ENCODE results near the gene DNAH14. TPM values are rescaled to one million over a fixed set of nuclear protein-coding genes. Genes with fewer than 3 reads are reported as not detected.

The DNAH14 gene
- total and polyA plus RNA-seq, 2 donors (not counting 3 experiments of a cell fraction or from before 2014, with no cell fraction given) = 1.5 to 7.1 TPM

DNA sequence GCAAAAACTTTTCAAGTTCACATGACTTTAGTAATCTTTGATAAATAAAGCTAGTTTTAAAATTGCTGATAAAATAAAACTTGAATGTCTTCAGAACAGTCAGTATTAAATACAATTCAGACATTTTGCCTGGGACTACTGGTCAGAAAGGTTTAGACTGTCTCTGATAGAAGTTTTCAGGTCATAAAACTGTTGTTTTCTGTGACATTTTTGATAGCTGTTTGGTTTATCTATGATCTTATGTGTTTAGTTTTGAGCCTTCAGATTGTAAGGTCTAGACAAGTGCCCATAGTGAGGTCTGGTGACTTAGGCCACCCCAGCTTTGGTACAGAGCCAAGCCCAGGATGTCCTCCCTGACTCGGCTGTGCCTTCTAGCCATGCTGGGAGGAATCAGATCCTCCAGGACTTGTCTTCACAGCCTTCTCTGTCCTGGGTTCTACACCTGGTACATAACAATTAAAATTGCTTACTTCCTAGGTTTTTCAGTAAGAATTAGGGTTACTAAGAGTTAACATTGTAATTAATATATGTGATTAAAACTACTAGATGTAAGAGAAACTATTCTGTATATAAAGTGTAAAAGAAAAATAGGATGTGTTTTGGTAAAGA, 15.1 kb upstream of the DNAH14 start:
- no peak overlapping the region for H3K9ac ChIP-seq (replicated peaks; ENCODE audit: extremely low read depth, insufficient read depth, low read length)
- ChIA-PET CTCF (interaction anchor here (1.4 to 2.5 kb wide), 2 partner anchors 8 to 63 kb away, joined by 4 to 17 read pairs; no protein-coding TSS in a partner anchor), POLR2A (no interaction called here)
- TF ChIP-seq POLR2AphosphoS5 (IDR thresholded peaks at IDR 0.05; ENCODE audit: insufficient read depth, low read depth, low read length) = no peak
- no peak for TF ChIP-seq MYC (IDR thresholded peaks at IDR 0.05; ENCODE audit: low read depth, low read length)
- TF ChIP-seq EZH2 (IDR thresholded peaks at IDR 0.05; ENCODE audit: borderline replicate concordance, low read depth, low read length, severe bottlenecking) = no peak
- TF ChIP-seq FOS (IDR thresholded peaks at IDR 0.05; ENCODE audit: borderline replicate concordance, insufficient read depth, low read length) = no peak
- no peak for TF ChIP-seq POLR2A (IDR thresholded peaks at IDR 0.05; ENCODE audit: low read depth, low read length)
- DNase-seq (ENCODE audit: low read depth, low spot score) (no peak), FAIRE-seq (no peak)
- no peaks in the 10 kb centered on the region for H3K27me3 ChIP-seq (ENCODE audit: control insufficient read depth in 2 of 2, insufficient read depth in 2 of 2, low read length in 2 of 2)
- H3K36me3 ChIP-seq (ENCODE audit: control insufficient read depth in 2 of 2, extremely low read depth in 1 of 2, insufficient read depth in 2 of 2, low read length in 2 of 2) = no peaks in the 10 kb centered on the region
- no peaks in the 10 kb centered on the region for H4K20me1 ChIP-seq (replicated peaks; ENCODE audit: control insufficient read depth, extremely low read depth, insufficient read depth, low read length)
- no peaks in the 10 kb centered on the region for H3K9me3 ChIP-seq (replicated peaks; ENCODE audit: control insufficient read depth, insufficient read depth, low read length)
- no peak overlapping the region for H3K4me2 ChIP-seq (ENCODE audit: insufficient read depth, low read length)
- dilution Hi-C loops (cut with MboI; ENCODE audit: extremely low pct_ligation_motif_present, low sequenced_read_pairs) (no loop called here), intact Hi-C loops (cut with micrococcal nuclease) (no loop called here)
- BruUV-seq (replicated peaks) = no TSS peak
- no peaks in the 10 kb centered on the region for H3K9me1 ChIP-seq (replicated peaks; ENCODE audit: control insufficient read depth, extremely low read depth, insufficient read depth, low read length)
- no peaks in the 10 kb centered on the region for H3K79me2 ChIP-seq (ENCODE audit: control insufficient read depth, insufficient read depth, low read length)
- H2AFZ ChIP-seq (ENCODE audit: low read depth, low read length) = no peak overlapping the region
- no peaks in the 10 kb centered on the region for H3K4me1 ChIP-seq (ENCODE audit: control insufficient read depth, extremely low read depth, insufficient read depth, low read length)
- no peak overlapping the region for H3K4me3 ChIP-seq (replicated peaks in 1 of 3; ENCODE audit: insufficient read depth in 1 of 3, low read depth in 1 of 3, low read length in 3 of 3)
- no peak overlapping the region for H3K27ac ChIP-seq (ENCODE audit: insufficient read depth, low read depth, low read length)

DNA sequence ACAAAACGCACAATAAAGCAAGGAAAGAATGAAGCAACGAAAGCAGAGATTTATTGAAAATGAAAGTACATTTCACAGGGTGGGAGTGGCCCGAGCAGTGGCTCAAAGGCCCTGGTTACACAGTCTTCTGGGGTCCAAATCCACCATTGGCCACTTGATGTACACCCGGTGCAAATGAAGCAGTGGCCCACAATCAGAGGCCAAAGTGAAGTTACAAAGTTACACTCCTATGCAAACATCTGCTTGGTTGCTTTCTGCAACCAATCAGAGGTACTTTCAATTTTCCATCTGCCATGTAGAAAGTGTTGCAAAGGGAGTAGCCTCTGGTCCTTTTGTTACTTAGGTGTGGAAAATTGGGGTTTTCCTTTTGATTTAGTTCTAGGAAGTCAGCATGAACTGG, 10.0 kb upstream of the DNAH14 start:
- Histone ChIP-seq H3K4me2 (ENCODE audit: insufficient read depth, low read length) (no peak overlapping the region), H3K79me2 (ENCODE audit: control insufficient read depth, insufficient read depth, low read length) (no peaks in the 10 kb centered on the region), H2AFZ (ENCODE audit: low read depth, low read length) (no peak overlapping the region), H3K9ac (replicated peaks; ENCODE audit: extremely low read depth, insufficient read depth, low read length) (no peak overlapping the region), H3K27me3 (ENCODE audit: control insufficient read depth in 2 of 2, insufficient read depth in 2 of 2, low read length in 2 of 2) (peaks cover 0 to 4% of the 10 kb centered on the region in 2 experiments), H3K4me1 (ENCODE audit: control insufficient read depth, extremely low read depth, insufficient read depth, low read length) (no peaks in the 10 kb centered on the region), H3K36me3 (ENCODE audit: control insufficient read depth in 2 of 2, extremely low read depth in 1 of 2, insufficient read depth in 2 of 2, low read length in 2 of 2) (no peaks in the 10 kb centered on the region), H3K4me3 (replicated peaks in 1 of 3; ENCODE audit: insufficient read depth in 1 of 3, low read depth in 1 of 3, low read length in 3 of 3) (no peak overlapping the region), H3K9me3 (replicated peaks; ENCODE audit: control insufficient read depth, insufficient read depth, low read length) (no peaks in the 10 kb centered on the region), H3K9me1 (replicated peaks; ENCODE audit: control insufficient read depth, extremely low read depth, insufficient read depth, low read length) (no peaks in the 10 kb centered on the region), H3K27ac (ENCODE audit: insufficient read depth, low read depth, low read length) (no peak overlapping the region), H4K20me1 (replicated peaks; ENCODE audit: control insufficient read depth, extremely low read depth, insufficient read depth, low read length) (no peaks in the 10 kb centered on the region)
- DNase-seq (ENCODE audit: low read depth, low spot score) = no peak
- TF ChIP-seq FOS (IDR thresholded peaks at IDR 0.05; ENCODE audit: borderline replicate concordance, insufficient read depth, low read length) = no peak
- no peak for TF ChIP-seq MYC (IDR thresholded peaks at IDR 0.05; ENCODE audit: low read depth, low read length)
- TF ChIP-seq GATA2 (IDR thresholded peaks at IDR 0.05; ENCODE audit: insufficient read depth, insufficient read length, low read depth, low read length) = no peak
- TF ChIP-seq, protein P1, sequence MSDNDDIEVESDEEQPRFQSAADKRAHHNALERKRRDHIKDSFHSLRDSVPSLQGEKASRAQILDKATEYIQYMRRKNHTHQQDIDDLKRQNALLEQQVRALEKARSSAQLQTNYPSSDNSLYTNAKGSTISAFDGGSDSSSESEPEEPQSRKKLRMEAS (IDR thresholded peaks at IDR 0.05; ENCODE audit: insufficient read depth, insufficient read length) = no peak
- TF ChIP-seq, protein P2, sequence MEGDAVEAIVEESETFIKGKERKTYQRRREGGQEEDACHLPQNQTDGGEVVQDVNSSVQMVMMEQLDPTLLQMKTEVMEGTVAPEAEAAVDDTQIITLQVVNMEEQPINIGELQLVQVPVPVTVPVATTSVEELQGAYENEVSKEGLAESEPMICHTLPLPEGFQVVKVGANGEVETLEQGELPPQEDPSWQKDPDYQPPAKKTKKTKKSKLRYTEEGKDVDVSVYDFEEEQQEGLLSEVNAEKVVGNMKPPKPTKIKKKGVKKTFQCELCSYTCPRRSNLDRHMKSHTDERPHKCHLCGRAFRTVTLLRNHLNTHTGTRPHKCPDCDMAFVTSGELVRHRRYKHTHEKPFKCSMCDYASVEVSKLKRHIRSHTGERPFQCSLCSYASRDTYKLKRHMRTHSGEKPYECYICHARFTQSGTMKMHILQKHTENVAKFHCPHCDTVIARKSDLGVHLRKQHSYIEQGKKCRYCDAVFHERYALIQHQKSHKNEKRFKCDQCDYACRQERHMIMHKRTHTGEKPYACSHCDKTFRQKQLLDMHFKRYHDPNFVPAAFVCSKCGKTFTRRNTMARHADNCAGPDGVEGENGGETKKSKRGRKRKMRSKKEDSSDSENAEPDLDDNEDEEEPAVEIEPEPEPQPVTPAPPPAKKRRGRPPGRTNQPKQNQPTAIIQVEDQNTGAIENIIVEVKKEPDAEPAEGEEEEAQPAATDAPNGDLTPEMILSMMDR (IDR thresholded peaks at IDR 0.05; ENCODE audit: extremely low read depth in 1 of 2, insufficient read depth in 1 of 2, low read depth in 1 of 2, low read length in 2 of 2) = no peak
- no peak for TF ChIP-seq EZH2 (IDR thresholded peaks at IDR 0.05; ENCODE audit: borderline replicate concordance, low read depth, low read length, severe bottlenecking)
- no peak for TF ChIP-seq POLR2AphosphoS5 (IDR thresholded peaks at IDR 0.05; ENCODE audit: insufficient read depth, low read depth, low read length)
- no peak for TF ChIP-seq POLR2A (IDR thresholded peaks at IDR 0.05; ENCODE audit: low read depth, low read length)
- TF ChIP-seq JUN (IDR thresholded peaks at IDR 0.05; ENCODE audit: borderline replicate concordance, insufficient read depth, insufficient read length, low read depth) = no peak
- ChIA-PET CTCF (no interaction called here), POLR2A (no interaction called here)
- intact Hi-C loops (cut with micrococcal nuclease) = no loop called here
- no TSS peak for BruUV-seq (replicated peaks)
- dilution Hi-C loops (cut with MboI; ENCODE audit: extremely low pct_ligation_motif_present, low sequenced_read_pairs) = no loop called here
- FAIRE-seq = no peak

Data from endothelial cell of umbilical vein (primary cell).